ENCODE results near the gene ASIP. TPM values are rescaled to one million over a fixed set of nuclear protein-coding genes. Genes with fewer than 3 reads are reported as not detected.

Gene ASIP
- total RNA-seq, 1 experiment from 2014 or later, result not detected

- Histone ChIP-seq H3T11ph (ENCODE audit: low read length) (no peak overlapping the region), H2AFZ (ENCODE audit: low read length) (no peak overlapping the region), H3K9ac (ENCODE audit: extremely low read depth, insufficient read length, low read length) (no peak overlapping the region), H4K5ac (ENCODE audit: insufficient read length, low read depth, low read length) (no peak overlapping the region), H3K23me2 (ENCODE audit: insufficient read length, low read depth, low read length, poor library complexity, severe bottlenecking) (no peaks in the 10 kb centered on the region), H3K18ac (ENCODE audit: insufficient read length, low read depth, low read length) (no peak overlapping the region), H2BK120ac (ENCODE audit: low read depth, low read length, poor library complexity, severe bottlenecking) (no peak overlapping the region), H2BK12ac (ENCODE audit: insufficient read length, low read depth, low read length) (no peak overlapping the region), H3K23ac (ENCODE audit: insufficient read length, low read depth, low read length) (no peak overlapping the region), H2AK5ac (ENCODE audit: insufficient read length, low read length) (no peak overlapping the region), H3K79me1 (ENCODE audit: insufficient read depth, low read depth, low read length, poor library complexity, severe bottlenecking) (no peaks in the 10 kb centered on the region), H4K20me1 (ENCODE audit: control insufficient read depth, insufficient read depth, insufficient read length) (no peaks in the 10 kb centered on the region), H3K27ac (ENCODE audit: insufficient read length, low read depth, low read length) (no peak overlapping the region), H2BK5ac (ENCODE audit: insufficient read length, low read length) (no peak overlapping the region), H3K27me3 (ENCODE audit: insufficient read depth, low read length) (no peaks in the 10 kb centered on the region), H3K9me3 (ENCODE audit: control insufficient read depth, low read depth, low read length) (no peaks in the 10 kb centered on the region), H3K56ac (ENCODE audit: insufficient read length, low read depth, low read length) (no peak overlapping the region), H3K4me1 (ENCODE audit: insufficient read depth, low read length) (no peaks in the 10 kb centered on the region), H2BK20ac (ENCODE audit: low read depth, low read length, poor library complexity, severe bottlenecking) (no peak overlapping the region), H3K79me2 (ENCODE audit: insufficient read depth, low read length) (no peaks in the 10 kb centered on the region), H3K4me2 (ENCODE audit: insufficient read depth, insufficient read length, low read length) (no peak overlapping the region), H4K8ac (replicated peaks; ENCODE audit: insufficient read length, low read depth, low read length) (no peak overlapping the region), H2BK15ac (ENCODE audit: low read depth, low read length) (no peak overlapping the region), H3K4ac (ENCODE audit: low read depth, low read length) (no peak overlapping the region), H3K14ac (ENCODE audit: insufficient read depth, low read length) (no peak overlapping the region), H4K91ac (ENCODE audit: insufficient read length, low read depth, low read length) (no peak overlapping the region)
- H3K27ac Mint-ChIP-seq, result no peak overlapping the region
- H3K9me3 Mint-ChIP-seq, result peaks cover 7 to 10% of the 10 kb centered on the region in 2 experiments; a peak in 4 of 5 replicates
- no CpG with 5 or more reads among the region's 1 CpG for WGBS (ENCODE audit: extremely low coverage, insufficient read length, low lambda C conversion rate)
- peaks cover 8% of the 10 kb centered on the region for H3K27me3 Mint-ChIP-seq (ENCODE audit: low read depth)
- no peaks in the 10 kb centered on the region; a peak in 2 of 7 replicates for H3K36me3 Mint-ChIP-seq (ENCODE audit: insufficient read depth in 1 of 3, low read depth in 3 of 3)
- no peak overlapping the region for H3K4me3 Mint-ChIP-seq
- no peak for DNase-seq
- no peak for TF ChIP-seq CTCF (conservative IDR thresholded peaks at IDR 0.05)
- H3K4me1 Mint-ChIP-seq, result peaks cover 7 to 8% of the 10 kb centered on the region in 2 experiments
Observed at GRCh38 chr20:34242879-34243278, 1.7 kb downstream of the ASIP start.

All from H9 (cell line).